Measurements from ENCODE around the gene KIF17. TPM values are rescaled to one million over a fixed set of nuclear protein-coding genes. Genes with fewer than 3 reads are reported as not detected.

KIF17 gene
- total RNA-seq, 3 donors from 2014 or later (not counting 1 experiment from before 2014, with no cell fraction given): not detected

- peak overlapping the region in 1 of 2 donors; percentile 34 for H3K27ac Mint-ChIP-seq
- H3K9me3 ChIP-seq (ENCODE audit: control insufficient read depth, insufficient read depth, low read length): no peaks in the 10 kb centered on the region
- peak; percentile 38 to 82 for DNase-seq
- ATAC-seq: peak; percentile 77 to 92 (median 81)
- H3K4me3 Mint-ChIP-seq: no peak overlapping the region
- H3K36me3 Mint-ChIP-seq: no peaks in the 10 kb centered on the region
- intact Hi-C loops (cut with micrococcal nuclease): loop anchor here (1.0 to 2.0 kb wide), 2 partner anchors 65 to 118 kb away; no protein-coding TSS in a partner anchor
- H3K36me3 ChIP-seq (ENCODE audit: control insufficient read depth, insufficient read depth, low read length): peaks cover 30% of the 10 kb centered on the region
- H3K4me1 ChIP-seq (ENCODE audit: control insufficient read depth, insufficient read depth, low read length): no peaks in the 10 kb centered on the region
- 31% methylated on average over 6 of the region's 6 CpGs for WGBS (ENCODE audit: insufficient coverage)
- TF ChIP-seq, protein P1, sequence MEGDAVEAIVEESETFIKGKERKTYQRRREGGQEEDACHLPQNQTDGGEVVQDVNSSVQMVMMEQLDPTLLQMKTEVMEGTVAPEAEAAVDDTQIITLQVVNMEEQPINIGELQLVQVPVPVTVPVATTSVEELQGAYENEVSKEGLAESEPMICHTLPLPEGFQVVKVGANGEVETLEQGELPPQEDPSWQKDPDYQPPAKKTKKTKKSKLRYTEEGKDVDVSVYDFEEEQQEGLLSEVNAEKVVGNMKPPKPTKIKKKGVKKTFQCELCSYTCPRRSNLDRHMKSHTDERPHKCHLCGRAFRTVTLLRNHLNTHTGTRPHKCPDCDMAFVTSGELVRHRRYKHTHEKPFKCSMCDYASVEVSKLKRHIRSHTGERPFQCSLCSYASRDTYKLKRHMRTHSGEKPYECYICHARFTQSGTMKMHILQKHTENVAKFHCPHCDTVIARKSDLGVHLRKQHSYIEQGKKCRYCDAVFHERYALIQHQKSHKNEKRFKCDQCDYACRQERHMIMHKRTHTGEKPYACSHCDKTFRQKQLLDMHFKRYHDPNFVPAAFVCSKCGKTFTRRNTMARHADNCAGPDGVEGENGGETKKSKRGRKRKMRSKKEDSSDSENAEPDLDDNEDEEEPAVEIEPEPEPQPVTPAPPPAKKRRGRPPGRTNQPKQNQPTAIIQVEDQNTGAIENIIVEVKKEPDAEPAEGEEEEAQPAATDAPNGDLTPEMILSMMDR (IDR thresholded peaks at IDR 0.05): peak; percentile 90
- no peak overlapping the region for H3K27ac ChIP-seq (ENCODE audit: low read length)
- H3K27me3 ChIP-seq (ENCODE audit: control insufficient read depth, insufficient read depth, low read length): no peaks in the 10 kb centered on the region
- H3K4me3 ChIP-seq (ENCODE audit: low read length): no peak overlapping the region
- H3K27me3 Mint-ChIP-seq (ENCODE audit: low read depth in 2 of 2): no peaks in the 10 kb centered on the region
- no peaks in the 10 kb centered on the region for H3K9me3 Mint-ChIP-seq
- H3K4me1 Mint-ChIP-seq: peaks cover 7 to 13% of the 10 kb centered on the region in 2 donors
Observed at GRCh38 chr1:20640183-20640597, 77.6 kb downstream of the KIF17 start.

GRCh38 chr1:20636785-20637347 lies 80.9 kb downstream of the KIF17 start:
- H3K9me3 ChIP-seq (ENCODE audit: control insufficient read depth, insufficient read depth, low read length): no peaks in the 10 kb centered on the region
- H3K4me3 ChIP-seq (ENCODE audit: low read length): no peak overlapping the region
- no peak overlapping the region for H3K27ac ChIP-seq (ENCODE audit: low read length)
- TF ChIP-seq, protein P1 (IDR thresholded peaks at IDR 0.05): no peak
- DNase-seq (no peak), ATAC-seq (no peak)
- H3K4me1 ChIP-seq (ENCODE audit: control insufficient read depth, insufficient read depth, low read length): peaks cover 16% of the 10 kb centered on the region
- WGBS (ENCODE audit: insufficient coverage): 93% methylated on average over 8 of the region's 8 CpGs
- H3K36me3 Mint-ChIP-seq: no peaks in the 10 kb centered on the region
- peaks cover 17 to 21% of the 10 kb centered on the region in 2 donors for H3K4me1 Mint-ChIP-seq
- no peaks in the 10 kb centered on the region for H3K27me3 Mint-ChIP-seq (ENCODE audit: low read depth in 2 of 2)
- no peak overlapping the region for H3K27ac Mint-ChIP-seq
- H3K4me3 Mint-ChIP-seq: no peak overlapping the region
- H3K27me3 ChIP-seq (ENCODE audit: control insufficient read depth, insufficient read depth, low read length): no peaks in the 10 kb centered on the region
- H3K9me3 Mint-ChIP-seq: no peaks in the 10 kb centered on the region
- intact Hi-C loops (cut with micrococcal nuclease): no loop called here
- H3K36me3 ChIP-seq (ENCODE audit: control insufficient read depth, insufficient read depth, low read length): peaks cover 16% of the 10 kb centered on the region

- 15% methylated on average over 4 of the region's 4 CpGs for WGBS (ENCODE audit: insufficient coverage)
- Histone ChIP-seq H3K27me3 (ENCODE audit: control insufficient read depth, insufficient read depth, low read length) (no peaks in the 10 kb centered on the region), H3K4me3 (ENCODE audit: low read length) (peak overlapping the region; percentile 45), H3K36me3 (ENCODE audit: control insufficient read depth, insufficient read depth, low read length) (peaks cover 10% of the 10 kb centered on the region), H3K27ac (ENCODE audit: low read length) (no peak overlapping the region), H3K9me3 (ENCODE audit: control insufficient read depth, insufficient read depth, low read length) (no peaks in the 10 kb centered on the region), H3K4me1 (ENCODE audit: control insufficient read depth, insufficient read depth, low read length) (peaks cover 16% of the 10 kb centered on the region)
- H3K4me1 Mint-ChIP-seq: peaks cover 10 to 15% of the 10 kb centered on the region in 2 donors
- DNase-seq (peak in 1 of 2 donors; percentile 56), ATAC-seq (no peak)
- H3K27ac Mint-ChIP-seq: peak overlapping the region; percentile 80 to 87
- H3K9me3 Mint-ChIP-seq: no peaks in the 10 kb centered on the region
- TF ChIP-seq, protein P1 (IDR thresholded peaks at IDR 0.05): no peak
- H3K36me3 Mint-ChIP-seq: no peaks in the 10 kb centered on the region
- intact Hi-C loops (cut with micrococcal nuclease): no loop called here
- H3K4me3 Mint-ChIP-seq: peak overlapping the region; percentile 93
- H3K27me3 Mint-ChIP-seq (ENCODE audit: low read depth in 2 of 2): no peaks in the 10 kb centered on the region
Observed at GRCh38 chr1:20634594-20635084, 83.2 kb downstream of the KIF17 start.

Data from natural killer cell (primary cell).